ENCODE measurements around the gene KYNU. TPM values are rescaled to one million over a fixed set of nuclear protein-coding genes. Genes with fewer than 3 reads are reported as not detected.

The KYNU gene
- total RNA-seq, 6 experiments from 2014 or later: 37.0 to 47.5 (median 40.7) TPM

- no peaks in the 10 kb centered on the region for H3K27me3 ChIP-seq
- no peaks in the 10 kb centered on the region for H3K4me1 ChIP-seq
- ATAC-seq (no peak), DNase-seq (no peak)
- no peak overlapping the region for H3K4me3 ChIP-seq
- 64% methylated on average over 1 of the region's 1 CpG for WGBS (ENCODE audit: insufficient coverage, low coverage, low lambda C conversion rate, missing lambda C conversion rate)
- H3K36me3 ChIP-seq: no peaks in the 10 kb centered on the region
- H3K27ac ChIP-seq: no peak overlapping the region
- H3K9me3 ChIP-seq: no peaks in the 10 kb centered on the region
- TF ChIP-seq POLR2A (IDR thresholded peaks at IDR 0.05) (no peak), CTCF (IDR thresholded peaks at IDR 0.05) (no peak)
- intact Hi-C loops (cut with DNase I): no loop called here
Observed at GRCh38 chr2:142842369-142842768, 35.1 kb upstream of the KYNU start.

GRCh38 chr2:142843731-142844130, 33.7 kb upstream of the KYNU start:
- Histone ChIP-seq H3K4me3 (no peak overlapping the region), H3K4me1 (no peaks in the 10 kb centered on the region), H3K27me3 (no peaks in the 10 kb centered on the region), H3K36me3 (no peaks in the 10 kb centered on the region), H3K9me3 (no peaks in the 10 kb centered on the region), H3K27ac (no peak overlapping the region)
- intact Hi-C loops (cut with DNase I): no loop called here
- ATAC-seq (no peak), DNase-seq (no peak)
- TF ChIP-seq POLR2A (IDR thresholded peaks at IDR 0.05) (no peak), CTCF (IDR thresholded peaks at IDR 0.05) (no peak)
- 57% methylated on average over 2 of the region's 2 CpGs for WGBS (ENCODE audit: insufficient coverage, low coverage, low lambda C conversion rate, missing lambda C conversion rate)

GRCh38 chr2:142848023-142848606, 29.3 kb upstream of the KYNU start:
- 73% methylated on average over 2 of the region's 2 CpGs for WGBS (ENCODE audit: insufficient coverage, low coverage, low lambda C conversion rate, missing lambda C conversion rate)
- intact Hi-C loops (cut with DNase I): no loop called here
- no peak overlapping the region for H3K4me3 ChIP-seq
- DNase-seq: no peak
- H3K4me1 ChIP-seq: no peaks in the 10 kb centered on the region
- H3K36me3 ChIP-seq: no peaks in the 10 kb centered on the region
- H3K27ac ChIP-seq: no peak overlapping the region
- no peaks in the 10 kb centered on the region for H3K27me3 ChIP-seq
- no peak for ATAC-seq
- no peak for TF ChIP-seq POLR2A (IDR thresholded peaks at IDR 0.05)
- TF ChIP-seq CTCF (IDR thresholded peaks at IDR 0.05): no peak
- no peaks in the 10 kb centered on the region for H3K9me3 ChIP-seq

- TF ChIP-seq CTCF (IDR thresholded peaks at IDR 0.05) (no peak), POLR2A (IDR thresholded peaks at IDR 0.05) (no peak)
- Histone ChIP-seq H3K4me1 (no peaks in the 10 kb centered on the region), H3K27me3 (no peaks in the 10 kb centered on the region), H3K27ac (no peak overlapping the region), H3K36me3 (no peaks in the 10 kb centered on the region), H3K9me3 (no peaks in the 10 kb centered on the region), H3K4me3 (no peak overlapping the region)
- ATAC-seq (no peak), DNase-seq (no peak)
- 51% methylated on average over 3 of the region's 3 CpGs for WGBS (ENCODE audit: insufficient coverage, low coverage, low lambda C conversion rate, missing lambda C conversion rate)
- intact Hi-C loops (cut with DNase I): no loop called here
Observed at GRCh38 chr2:142849820-142850219, 27.6 kb upstream of the KYNU start.

- no peak for TF ChIP-seq POLR2A (IDR thresholded peaks at IDR 0.05)
- TF ChIP-seq CTCF (IDR thresholded peaks at IDR 0.05): no peak
- Histone ChIP-seq H3K27ac (no peak overlapping the region), H3K36me3 (no peaks in the 10 kb centered on the region), H3K27me3 (no peaks in the 10 kb centered on the region), H3K9me3 (no peaks in the 10 kb centered on the region), H3K4me3 (no peak overlapping the region), H3K4me1 (no peaks in the 10 kb centered on the region)
- intact Hi-C loops (cut with DNase I): no loop called here
- 74% methylated on average over 6 of the region's 6 CpGs for WGBS (ENCODE audit: insufficient coverage, low coverage, low lambda C conversion rate, missing lambda C conversion rate)
- DNase-seq: no peak
- no peak for ATAC-seq
Observed at GRCh38 chr2:142853912-142854311, 23.6 kb upstream of the KYNU start.
